ENCODE data around the gene FGF7.

DNA sequence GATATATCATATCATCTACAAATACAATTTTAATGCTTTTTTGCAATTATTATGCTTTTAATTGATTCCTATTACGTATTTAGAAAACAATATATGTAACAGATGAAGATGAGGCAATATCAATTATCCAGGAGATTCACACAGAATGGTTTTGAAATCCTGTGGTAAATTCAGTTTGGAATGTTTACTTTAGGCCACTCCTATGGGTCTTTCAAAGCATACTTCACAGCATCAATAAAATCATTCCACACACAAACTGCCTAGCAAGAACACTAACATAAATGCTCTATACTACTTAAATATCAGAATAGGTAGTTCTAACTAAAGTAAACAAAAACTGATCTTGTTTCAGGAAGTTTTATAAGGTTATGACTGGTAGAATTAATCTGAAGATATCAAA, 107.0 kb downstream of the FGF7 start:
- TF ChIP-seq, protein P1, sequence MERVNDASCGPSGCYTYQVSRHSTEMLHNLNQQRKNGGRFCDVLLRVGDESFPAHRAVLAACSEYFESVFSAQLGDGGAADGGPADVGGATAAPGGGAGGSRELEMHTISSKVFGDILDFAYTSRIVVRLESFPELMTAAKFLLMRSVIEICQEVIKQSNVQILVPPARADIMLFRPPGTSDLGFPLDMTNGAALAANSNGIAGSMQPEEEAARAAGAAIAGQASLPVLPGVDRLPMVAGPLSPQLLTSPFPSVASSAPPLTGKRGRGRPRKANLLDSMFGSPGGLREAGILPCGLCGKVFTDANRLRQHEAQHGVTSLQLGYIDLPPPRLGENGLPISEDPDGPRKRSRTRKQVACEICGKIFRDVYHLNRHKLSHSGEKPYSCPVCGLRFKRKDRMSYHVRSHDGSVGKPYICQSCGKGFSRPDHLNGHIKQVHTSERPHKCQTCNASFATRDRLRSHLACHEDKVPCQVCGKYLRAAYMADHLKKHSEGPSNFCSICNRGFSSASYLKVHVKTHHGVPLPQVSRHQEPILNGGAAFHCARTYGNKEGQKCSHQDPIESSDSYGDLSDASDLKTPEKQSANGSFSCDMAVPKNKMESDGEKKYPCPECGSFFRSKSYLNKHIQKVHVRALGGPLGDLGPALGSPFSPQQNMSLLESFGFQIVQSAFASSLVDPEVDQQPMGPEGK (CRISPR knock-in tag; IDR thresholded peaks at IDR 0.05; ENCODE audit: borderline replicate concordance): no peak
- TF ChIP-seq CSDC2 (CRISPR knock-in tag; IDR thresholded peaks at IDR 0.05) (no peak), GLIS3 (CRISPR knock-in tag; IDR thresholded peaks at IDR 0.05) (no peak)

Measured in SK-N-SH treated with all-trans-retinoic acid at 6 μM for 48 hours (cell line).